ENCODE data around the gene PHAF1. TPM values are rescaled to one million over a fixed set of nuclear protein-coding genes. Genes with fewer than 3 reads are reported as not detected.

Gene PHAF1
- total RNA-seq, 1 donor from 2014 or later, result 8.8 TPM

- intact Hi-C loops (cut with DNase I), result no loop called here
Observed at GRCh38 chr16:67141391-67141790, 31.6 kb downstream of the PHAF1 start.

GRCh38 chr16:67142342-67142741, 32.6 kb downstream of the PHAF1 start:
- intact Hi-C loops (cut with DNase I), result no loop called here
- no peak for DNase-seq (ENCODE audit: low spot score)

More at GRCh38 chr16:67141391-67141790, 31.6 kb downstream of the PHAF1 start:
- no peak for DNase-seq (ENCODE audit: low spot score)

GRCh38 chr16:67144943-67145342, 35.2 kb downstream of the PHAF1 start:
- intact Hi-C loops (cut with DNase I), result no loop called here

GRCh38 chr16:67145746-67146145, 36.0 kb downstream of the PHAF1 start:
- no peak for DNase-seq (ENCODE audit: low spot score)
- intact Hi-C loops (cut with DNase I), result no loop called here

More at GRCh38 chr16:67144943-67145342, 35.2 kb downstream of the PHAF1 start:
- DNase-seq (ENCODE audit: low spot score), result no peak

GRCh38 chr16:67146523-67147357, 37.0 kb downstream of the PHAF1 start:
- intact Hi-C loops (cut with DNase I), result no loop called here
- DNase-seq (ENCODE audit: low spot score), result no peak

- intact Hi-C loops (cut with DNase I), result no loop called here
Observed at GRCh38 chr16:67147437-67148140, 37.8 kb downstream of the PHAF1 start.

GRCh38 chr16:67148221-67148620, 38.5 kb downstream of the PHAF1 start:
- no peak for DNase-seq (ENCODE audit: low spot score)
- intact Hi-C loops (cut with DNase I), result no loop called here

More at GRCh38 chr16:67147437-67148140, 37.8 kb downstream of the PHAF1 start:
- no peak for DNase-seq (ENCODE audit: low spot score)

- intact Hi-C loops (cut with DNase I), result no loop called here
- DNase-seq (ENCODE audit: low spot score), result no peak
Observed at GRCh38 chr16:67148656-67149275, 39.0 kb downstream of the PHAF1 start.

GRCh38 chr16:67149276-67150046, 39.7 kb downstream of the PHAF1 start:
- DNase-seq (ENCODE audit: low spot score), result no peak
- intact Hi-C loops (cut with DNase I), result no loop called here

- intact Hi-C loops (cut with DNase I), result no loop called here
- no peak for DNase-seq (ENCODE audit: low spot score)
Observed at GRCh38 chr16:67150047-67150832, 40.5 kb downstream of the PHAF1 start.

GRCh38 chr16:67150833-67151396, 41.2 kb downstream of the PHAF1 start, which contains the start of gene B3GNT9:
TSS of gene B3GNT9 (minus strand) at chr16:67150998. CDS start at chr16:67150485, 513 bp downstream.
- peak; percentile 86 for DNase-seq (ENCODE audit: low spot score)
- intact Hi-C loops (cut with DNase I), result no loop called here

GRCh38 chr16:67151431-67152097, 41.8 kb downstream of the PHAF1 start:
- DNase-seq (ENCODE audit: low spot score), result no peak
- intact Hi-C loops (cut with DNase I), result no loop called here

GRCh38 chr16:67154578-67155294, 45.0 kb downstream of the PHAF1 start:
- intact Hi-C loops (cut with DNase I), result loop anchor here (2.0 to 5.0 kb wide), 4 partner anchors 47 to 257 kb away; partner anchors contain the start of gene PHAF1
- DNase-seq (ENCODE audit: low spot score), result no peak

GRCh38 chr16:67155295-67156142, 45.8 kb downstream of the PHAF1 start:
- intact Hi-C loops (cut with DNase I), result loop anchor here (2.0 to 5.0 kb wide), 4 partner anchors 48 to 258 kb away; partner anchors contain the start of gene PHAF1
- DNase-seq (ENCODE audit: low spot score), result peak; percentile 89

- no peak for DNase-seq (ENCODE audit: low spot score)
- intact Hi-C loops (cut with DNase I), result loop anchor here (5.0 kb wide), 3 partner anchors 49 to 259 kb away; partner anchors contain the start of gene PHAF1
Observed at GRCh38 chr16:67156143-67156844, 46.6 kb downstream of the PHAF1 start.

All from cardiac septum (tissue), 1 donor.